HG02759 (cell line): ENCODE results near the gene NRCAM.
A peak's percentile ranks its signal among the peaks of the same experiment; 100 is the strongest.
"Not testable (repeated sequence)": the region's sequence is repeated elsewhere in the genome, so short reads cannot be mapped to it uniquely, and the experiment has no call there.

Source experiments
- ATAC-seq: cut with Tn5 transposase; IDR thresholded peaks from one replicate; pipeline ENCODE4 v1.9.1; 2021; ENCODE audit warnings: mild to moderate bottlenecking, moderate library complexity; ENCODE audit not compliant: unreplicated experiment

Gene NRCAM

DNA sequence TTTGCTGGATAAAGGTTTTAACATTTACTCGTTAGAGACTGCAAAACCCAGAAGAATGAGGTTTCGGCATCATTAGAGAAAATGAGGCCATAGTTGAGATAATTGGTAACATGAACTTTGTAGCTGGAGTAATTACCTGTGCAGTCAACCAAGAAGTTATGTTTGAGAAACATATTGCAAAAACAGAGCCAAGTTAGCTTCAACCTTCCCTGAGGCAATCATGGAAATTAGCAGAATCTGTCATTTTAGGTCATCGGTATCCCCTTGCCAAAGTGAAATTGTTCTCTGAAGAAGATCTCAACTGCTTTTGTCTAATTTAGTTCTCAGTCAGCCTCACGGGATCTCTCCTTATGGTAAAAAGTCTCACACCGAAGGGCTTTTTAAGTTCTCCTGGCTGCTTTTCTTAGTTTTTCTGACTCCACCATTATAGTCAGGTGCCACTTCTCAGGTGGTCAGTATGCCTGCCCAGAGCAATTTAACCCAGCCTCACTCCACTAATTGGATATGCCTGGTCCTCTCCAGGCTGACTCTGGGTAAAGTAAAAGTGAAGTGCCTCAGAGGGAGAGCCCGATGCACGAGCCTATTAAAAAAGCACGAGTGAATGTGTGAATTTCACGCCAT lies 52.5 kb downstream of the NRCAM start:
- no peak for ATAC-seq

DNA sequence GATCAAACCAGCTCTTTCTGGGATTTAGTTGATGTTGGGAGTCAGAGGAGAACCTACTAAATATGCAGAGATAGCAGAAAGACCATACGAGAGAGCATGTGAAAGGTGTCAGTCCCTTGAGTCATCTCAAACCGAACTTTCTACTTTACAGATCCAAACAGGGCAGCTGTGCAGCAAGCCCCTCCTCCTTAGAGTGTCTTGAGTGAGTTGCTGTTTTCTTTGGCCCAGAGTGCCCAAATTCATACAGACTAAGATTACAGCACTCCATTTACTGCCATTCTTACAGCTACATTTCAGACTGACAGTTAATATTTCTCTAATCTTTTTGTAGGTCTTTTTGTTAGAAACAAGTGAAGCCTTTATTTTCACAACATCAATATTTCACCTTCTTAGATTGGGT lies 53.4 kb downstream of the NRCAM start:
- ATAC-seq, result no peak

DNA sequence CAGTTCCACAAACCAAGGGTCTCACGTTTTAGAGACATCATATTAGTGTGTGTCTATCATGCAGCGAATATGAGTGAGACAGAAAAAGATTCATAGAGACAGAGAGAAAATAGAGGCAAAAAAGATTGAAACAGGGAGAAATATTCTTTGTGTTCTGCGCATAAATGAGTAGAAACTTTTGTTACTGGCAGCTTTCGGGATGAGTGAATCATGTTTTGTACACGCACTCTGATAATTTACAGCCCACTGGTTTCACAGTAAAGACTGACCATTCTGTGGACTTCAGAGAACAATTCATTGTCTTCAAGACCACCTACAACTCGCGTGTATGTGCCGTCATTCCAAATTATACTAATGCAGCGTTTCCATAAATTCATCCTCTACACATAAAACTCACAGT lies 60.2 kb downstream of the NRCAM start:
- no peak for ATAC-seq

GRCh38 chr7:108395426-108395825 lies 60.8 kb downstream of the NRCAM start:
- ATAC-seq, result no peak

DNA sequence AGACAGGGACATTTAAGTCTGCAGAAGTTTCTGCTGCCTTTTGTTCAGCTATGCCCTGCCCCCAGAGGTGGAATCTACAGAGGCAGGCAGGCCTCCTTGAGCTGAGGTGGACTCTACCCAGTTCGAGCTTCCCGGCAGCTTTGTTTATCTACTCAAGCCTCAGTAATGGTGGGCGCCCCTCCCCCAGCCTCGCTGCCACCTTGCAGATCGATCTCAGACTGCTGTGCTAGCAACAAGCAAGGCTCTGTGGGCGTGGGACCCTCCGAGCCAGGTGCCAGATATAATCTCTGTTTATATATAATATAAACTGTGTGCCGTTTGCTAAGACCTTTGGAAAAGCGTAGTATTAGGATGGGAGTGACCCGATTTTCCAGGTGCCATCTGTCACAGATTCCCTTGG lies 63.1 kb downstream of the NRCAM start:
- not testable (repeated sequence) for ATAC-seq

DNA sequence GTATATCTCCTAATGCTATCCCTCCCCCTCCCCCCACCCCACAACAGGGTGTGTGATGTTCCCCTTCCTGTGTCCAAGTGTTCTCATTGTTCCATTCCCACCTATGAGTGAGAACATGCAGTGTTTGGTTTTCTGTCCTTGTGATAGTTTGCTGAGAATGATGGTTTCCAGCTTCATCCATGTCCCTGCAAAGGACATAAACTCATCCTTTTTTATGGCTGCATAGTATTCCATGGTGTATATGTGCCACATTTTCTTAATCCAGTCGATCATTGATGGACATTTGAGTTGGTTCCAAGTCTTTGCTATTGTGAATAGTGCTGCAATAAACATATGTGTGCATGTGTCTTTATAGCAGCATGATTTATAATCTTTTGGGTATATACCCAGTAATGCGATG lies 68.5 kb downstream of the NRCAM start:
- not testable (repeated sequence) for ATAC-seq

- no peak for ATAC-seq
These were observed 70.3 kb downstream of the NRCAM start for GRCh38 chr7:108385834-108386422.

GRCh38 chr7:108384716-108385483 lies 71.3 kb downstream of the NRCAM start:
- ATAC-seq, result peak; percentile 61

DNA sequence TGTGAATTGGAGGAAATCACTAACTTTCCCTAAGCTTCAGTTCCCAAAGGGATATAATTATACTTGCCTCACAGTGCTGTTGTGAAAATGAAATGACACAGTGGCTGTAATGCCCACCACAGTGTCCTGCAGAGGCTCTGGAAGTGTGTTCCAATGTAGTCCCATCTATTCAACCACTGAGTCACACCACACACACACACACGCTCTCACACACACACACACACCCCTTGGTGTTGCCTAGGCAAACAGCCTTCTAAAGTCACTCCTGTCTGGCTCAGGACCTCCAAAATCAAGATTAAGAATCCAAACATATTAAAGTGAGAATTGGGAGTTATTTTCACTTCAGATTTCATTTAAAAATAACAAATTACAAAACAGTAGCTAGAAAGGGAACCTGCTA lies 73.3 kb downstream of the NRCAM start:
- no peak for ATAC-seq

- no peak for ATAC-seq
These were observed 75.7 kb downstream of the NRCAM start for GRCh38 chr7:108380517-108380916.

- ATAC-seq, result no peak
These were observed 80.0 kb downstream of the NRCAM start for GRCh38 chr7:108376206-108376605.

GRCh38 chr7:108375668-108376067 lies 80.6 kb downstream of the NRCAM start:
- no peak for ATAC-seq

GRCh38 chr7:108374899-108375298 lies 81.3 kb downstream of the NRCAM start:
- ATAC-seq, result no peak

GRCh38 chr7:108372618-108373017 lies 83.6 kb downstream of the NRCAM start:
- ATAC-seq, result no peak

- ATAC-seq, result no peak
These were observed 85.6 kb downstream of the NRCAM start for GRCh38 chr7:108370616-108371015.

- ATAC-seq, result no peak
These were observed 87.8 kb downstream of the NRCAM start for GRCh38 chr7:108368466-108368865.

- no peak for ATAC-seq
These were observed 88.3 kb downstream of the NRCAM start for GRCh38 chr7:108367946-108368345.

DNA sequence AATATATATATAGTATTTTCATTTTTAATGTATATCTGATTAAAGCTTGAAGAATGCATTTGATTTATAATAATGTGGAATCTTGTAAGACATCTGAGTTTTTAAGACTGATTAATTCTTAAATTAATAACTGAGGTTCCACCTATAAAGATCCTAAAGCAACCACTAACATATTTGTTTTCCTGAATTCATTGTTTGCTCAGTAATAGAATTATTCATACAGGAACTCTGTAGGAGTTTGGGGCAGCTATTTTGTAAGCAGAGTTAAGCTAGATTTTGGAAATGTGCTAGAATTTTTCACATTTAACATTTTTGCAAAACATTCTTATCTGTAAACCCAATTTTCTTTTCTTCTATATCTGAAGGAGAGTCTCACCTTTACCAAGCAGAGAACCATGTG lies 88.9 kb downstream of the NRCAM start:
- no peak for ATAC-seq

DNA sequence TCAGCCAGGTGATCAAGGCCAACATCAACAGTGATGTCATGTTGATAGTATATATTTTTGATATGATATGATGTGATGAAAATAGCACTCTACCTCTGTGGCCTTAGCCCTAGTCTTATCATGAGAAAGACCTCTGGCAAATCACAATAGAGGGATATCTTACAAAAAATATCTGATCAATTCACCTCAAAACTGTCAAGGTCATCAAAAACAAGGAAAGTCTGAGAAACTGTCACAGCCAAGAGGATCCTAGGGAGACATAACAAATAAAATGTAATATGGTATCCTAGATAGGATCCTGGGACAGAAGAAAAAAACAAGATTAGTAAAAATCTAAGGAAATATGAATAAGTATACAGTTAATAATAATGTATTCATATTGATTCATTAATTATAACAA lies 92.6 kb downstream of the NRCAM start:
- no peak for ATAC-seq

GRCh38 chr7:108360058-108360800 lies 96.0 kb downstream of the NRCAM start:
- no peak for ATAC-seq

GRCh38 chr7:108358553-108358952 lies 97.7 kb downstream of the NRCAM start:
- no peak for ATAC-seq

DNA sequence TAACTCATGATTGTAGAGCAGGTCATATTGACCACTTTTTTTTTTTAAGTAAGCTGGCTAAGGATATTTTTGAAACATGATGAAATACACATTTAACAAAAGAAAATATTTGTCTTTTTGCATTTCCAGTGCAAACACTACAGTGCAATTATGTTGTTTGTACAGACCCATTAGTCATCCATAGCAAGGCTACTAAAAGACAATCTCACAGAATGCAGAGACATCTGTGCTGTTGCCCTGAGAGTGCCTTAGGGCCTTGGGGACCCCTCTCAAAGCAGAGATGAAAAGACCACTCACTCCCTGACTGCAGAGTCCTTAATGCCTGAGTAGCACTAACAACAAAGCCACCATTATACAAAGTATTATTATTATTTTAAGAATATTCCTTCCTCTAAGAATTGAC lies 104.5 kb downstream of the NRCAM start:
- no peak for ATAC-seq
